CD14-positive monocyte (primary cell): Measurements from ENCODE around the gene CENPC. TPM values are rescaled to one million over a fixed set of nuclear protein-coding genes. Genes with fewer than 3 reads are reported as not detected.
"Not testable (repeated sequence)": the region's sequence is repeated elsewhere in the genome, so short reads cannot be mapped to it uniquely, and the experiment has no call there.

ENCODE experiments used
- DNase-seq, 3 donors: peaks; one replicate each; pipeline ENCODE4 v3.0.0-alpha.2; 2011 to 2022
- H2AFZ ChIP-seq: 2 replicates; pipeline ENCODE4 v1.6.0; 2012; ENCODE audit warnings: mild to moderate bottlenecking, low read depth, low read length, inconsistent platforms; ENCODE audit not compliant: insufficient read depth, poor library complexity, severe bottlenecking
- H3K27ac ChIP-seq, 2 donors: 1 replicate in 1 of 2; 2 replicates in 1 of 2; pipeline ENCODE4 v1.5.1; 2012 to 2013; ENCODE audit warnings: low read length in 2 of 2, control low read depth in 1 of 2, inconsistent platforms in 1 of 2, low read depth in 1 of 2, mild to moderate bottlenecking in 1 of 2
- H3K27me3 ChIP-seq, 2 donors: one replicate each; pipeline versions ENCODE4 v1.6.0 to v1.6.1; 2011 to 2013; ENCODE audit warnings: low read length in 2 of 2; ENCODE audit not compliant: control insufficient read depth in 2 of 2, insufficient read depth in 2 of 2
- H3K36me3 ChIP-seq, 2 donors: replicated peaks in 1 of 2; 1 replicate in 1 of 2; 2 replicates in 1 of 2; pipeline versions ENCODE4 v1.5.1 to v1.6.1; 2012 to 2013; ENCODE audit warnings: low read length in 2 of 2, control low read depth in 1 of 2, inconsistent platforms in 1 of 2, mild to moderate bottlenecking in 1 of 2; ENCODE audit not compliant: insufficient read depth in 2 of 2, control insufficient read depth in 1 of 2
- H3K4me1 ChIP-seq, 2 donors: 1 replicate in 1 of 2; 2 replicates in 1 of 2; pipeline versions ENCODE4 v1.5.1 to v1.6.1; 2012 to 2013; ENCODE audit warnings: low read length in 2 of 2, control low read depth in 1 of 2, inconsistent platforms in 1 of 2, mild to moderate bottlenecking in 1 of 2, moderate library complexity in 1 of 2; ENCODE audit not compliant: insufficient read depth in 2 of 2, control insufficient read depth in 1 of 2
- H3K4me2 ChIP-seq: replicated peaks from 2 replicates; pipeline ENCODE3; 2012; ENCODE audit warnings: low read length, moderate library complexity, mild to moderate bottlenecking; ENCODE audit not compliant: poor library complexity, severe bottlenecking; ENCODE audit errors: extremely low read depth
- H3K4me3 ChIP-seq, 3 experiments: fragments of 200-600 bp in 1 of 3; sonication (generic) in 1 of 3; replicated peaks in 1 of 3; 1 replicate in 2 of 3; 2 replicates in 1 of 3; pipeline ENCODE4 v1.5.1; 2011 to 2013; ENCODE audit warnings: low read length in 3 of 3, mild to moderate bottlenecking in 3 of 3, control low read depth in 2 of 3, low read depth in 2 of 3, inconsistent platforms in 1 of 3, moderate library complexity in 1 of 3
- H3K79me2 ChIP-seq: 2 replicates; pipeline ENCODE4 v1.6.0; 2012; ENCODE audit warnings: mild to moderate bottlenecking, control low read depth, inconsistent platforms, low read length, moderate library complexity; ENCODE audit not compliant: insufficient read depth
- H3K9ac ChIP-seq: 2 replicates; pipeline ENCODE4 v1.6.0; 2017; ENCODE audit warnings: low read length, mild to moderate bottlenecking; ENCODE audit not compliant: insufficient read depth, poor library complexity, severe bottlenecking
- H3K9me3 ChIP-seq, 2 donors: replicated peaks in 1 of 2; 1 replicate in 1 of 2; 2 replicates in 1 of 2; pipeline versions ENCODE4 v1.5.1 to v1.6.1; 2012 to 2013; ENCODE audit warnings: low read length in 2 of 2, control low read depth in 1 of 2; ENCODE audit not compliant: control insufficient read depth in 1 of 2, insufficient read depth in 1 of 2
- H4K20me1 ChIP-seq: 2 replicates; pipeline ENCODE4 v1.6.0; 2012; ENCODE audit warnings: mild to moderate bottlenecking, low read length, control low read depth, moderate library complexity; ENCODE audit not compliant: insufficient read depth
- H3K27ac Mint-ChIP-seq, 7 donors: one replicate each; pipeline ENCODE4 v1.8.0; 2020; ENCODE audit warnings: mild to moderate bottlenecking in 7 of 7, mixed read lengths in 7 of 7, moderate library complexity in 6 of 7, inconsistent platforms in 2 of 7
- H3K27me3 Mint-ChIP-seq, 3 donors: one replicate each; pipeline ENCODE4 v1.8.0; 2021 to 2022; ENCODE audit warnings: low read depth in 3 of 3, mild to moderate bottlenecking in 3 of 3, mixed read lengths in 3 of 3, moderate library complexity in 3 of 3, inconsistent platforms in 1 of 3
- H3K36me3 Mint-ChIP-seq, 2 donors: one replicate each; pipeline ENCODE4 v1.8.0; 2020; ENCODE audit warnings: mixed read lengths in 2 of 2, inconsistent platforms in 1 of 2, mild to moderate bottlenecking in 1 of 2
- H3K4me1 Mint-ChIP-seq: one replicate; pipeline ENCODE4 v1.8.0; 2020; ENCODE audit warnings: mild to moderate bottlenecking, mixed read lengths
- H3K4me3 Mint-ChIP-seq, 2 donors: one replicate each; pipeline ENCODE4 v1.8.0; 2020; ENCODE audit warnings: mild to moderate bottlenecking in 2 of 2, mixed read lengths in 2 of 2, moderate library complexity in 1 of 2
- H3K9me3 Mint-ChIP-seq, 7 donors: one replicate each; pipeline ENCODE4 v1.8.0; 2020 to 2022; ENCODE audit warnings: mixed read lengths in 7 of 7, mild to moderate bottlenecking in 6 of 7, moderate library complexity in 6 of 7, inconsistent platforms in 2 of 7
- WGBS: methylation state at CpG from one replicate; pipeline ENCODE4 v1.1.5; 2013; ENCODE audit warnings: missing lambda C conversion rate; ENCODE audit not compliant: insufficient coverage; 5-methylcytosine and 5-hydroxymethylcytosine counted together
- intact Hi-C, 2 donors: fragments of 100-400 bp; cut with micrococcal nuclease; formaldehyde crosslinking; loops; one replicate each; pipeline versions ENCODE4 v1.15.0 to v1.15.1; 2023
- polyA plus RNA-seq, 3 donors: library from polyadenylated mRNA; depleted of rRNA in 1 of 3; unstranded in 2 of 3; stranded (reverse) in 1 of 3; fragments of 300-500 nt in 2 of 3; fragments of >200 nt in 1 of 3; fragmentation: Illumina TruSeq in 2 of 3; gene quantifications; 1 replicate in 2 of 3; 2 replicates in 1 of 3; pipeline ENCODE4 v1.2.3, GENCODE V29; 2012 to 2021
- TF ChIP-seq, protein P1 (sequence below): fragments of 200-600 bp; IDR thresholded peaks from one replicate; pipeline ENCODE4 v1.8.0; 2022; ENCODE audit warnings: antibody characterized with exemption, mild to moderate bottlenecking

CENPC gene
- polyA plus RNA-seq, 3 donors: 6.3 to 7.2 (median 6.7) TPM

GRCh38 chr4:67446811-67447210 lies 98.5 kb downstream of the CENPC start:
- intact Hi-C loops: no loop called here
- Histone ChIP-seq H3K9me3 (no peaks in the 10 kb centered on the region), H3K27me3 (no peaks in the 10 kb centered on the region), H3K79me2 (no peaks in the 10 kb centered on the region), H3K4me2 (no peak overlapping the region), H3K27ac (no peak overlapping the region), H3K4me1 (no peaks in the 10 kb centered on the region), H3K4me3 (no peak overlapping the region), H4K20me1 (no peaks in the 10 kb centered on the region), H2AFZ (no peak overlapping the region), H3K36me3 (peaks cover 0 to 7% of the 10 kb centered on the region in 2 donors), H3K9ac (no peak overlapping the region)
- Mint-ChIP-seq H3K9me3 (peaks cover 0 to 5% (median 3%) of the 10 kb centered on the region in 7 donors), H3K27me3 (no peaks in the 10 kb centered on the region), H3K27ac (no peak overlapping the region), H3K36me3 (peaks cover 18 to 19% of the 10 kb centered on the region in 2 donors), H3K4me3 (no peak overlapping the region), H3K4me1 (peaks cover 2% of the 10 kb centered on the region)
- TF ChIP-seq, protein P1, sequence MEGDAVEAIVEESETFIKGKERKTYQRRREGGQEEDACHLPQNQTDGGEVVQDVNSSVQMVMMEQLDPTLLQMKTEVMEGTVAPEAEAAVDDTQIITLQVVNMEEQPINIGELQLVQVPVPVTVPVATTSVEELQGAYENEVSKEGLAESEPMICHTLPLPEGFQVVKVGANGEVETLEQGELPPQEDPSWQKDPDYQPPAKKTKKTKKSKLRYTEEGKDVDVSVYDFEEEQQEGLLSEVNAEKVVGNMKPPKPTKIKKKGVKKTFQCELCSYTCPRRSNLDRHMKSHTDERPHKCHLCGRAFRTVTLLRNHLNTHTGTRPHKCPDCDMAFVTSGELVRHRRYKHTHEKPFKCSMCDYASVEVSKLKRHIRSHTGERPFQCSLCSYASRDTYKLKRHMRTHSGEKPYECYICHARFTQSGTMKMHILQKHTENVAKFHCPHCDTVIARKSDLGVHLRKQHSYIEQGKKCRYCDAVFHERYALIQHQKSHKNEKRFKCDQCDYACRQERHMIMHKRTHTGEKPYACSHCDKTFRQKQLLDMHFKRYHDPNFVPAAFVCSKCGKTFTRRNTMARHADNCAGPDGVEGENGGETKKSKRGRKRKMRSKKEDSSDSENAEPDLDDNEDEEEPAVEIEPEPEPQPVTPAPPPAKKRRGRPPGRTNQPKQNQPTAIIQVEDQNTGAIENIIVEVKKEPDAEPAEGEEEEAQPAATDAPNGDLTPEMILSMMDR: no peak
- no CpG with 5 or more reads among the region's 1 CpG for WGBS
- no peak for DNase-seq

GRCh38 chr4:67445881-67446280 lies 99.4 kb downstream of the CENPC start:
- H3K4me3 Mint-ChIP-seq, H3K4me1 ChIP-seq, H3K9me3 ChIP-seq, H3K36me3 ChIP-seq, H3K79me2 ChIP-seq, H3K27ac Mint-ChIP-seq, DNase-seq, H4K20me1 ChIP-seq, H3K9ac ChIP-seq, H3K4me1 Mint-ChIP-seq, H3K27ac ChIP-seq, H3K27me3 Mint-ChIP-seq, H3K4me3 ChIP-seq, H3K9me3 Mint-ChIP-seq, H2AFZ ChIP-seq, H3K27me3 ChIP-seq, intact Hi-C loops, H3K4me2 ChIP-seq: not testable (repeated sequence)
- no CpG with 5 or more reads among the region's 25 CpGs for WGBS
- peaks cover 21 to 23% of the 10 kb centered on the region in 2 donors for H3K36me3 Mint-ChIP-seq
